ENCODE results near the gene COPS3. TPM values are rescaled to one million over a fixed set of nuclear protein-coding genes. Genes with fewer than 3 reads are reported as not detected.

Gene COPS3
- total and polyA plus RNA-seq, 2 of the 8 experiments (the other 6 are each of a cell fraction or from before 2014, with no cell fraction given): 82.9 to 110 TPM

GRCh38 chr17:17200311-17200710, 80.7 kb downstream of the COPS3 start (continued):
- TF ChIP-seq YY1 (IDR thresholded peaks at IDR 0.05; ENCODE audit: low read depth, low read length) (no peak), RAD21 (IDR thresholded peaks at IDR 0.05 in 1 of 2, conservative IDR thresholded peaks at IDR 0.05 in 1 of 2; ENCODE audit: low read depth in 2 of 2, low read length in 2 of 2) (no peak)
